ENCODE measurements around the gene TRAF3. TPM values are rescaled to one million over a fixed set of nuclear protein-coding genes. Genes with fewer than 3 reads are reported as not detected.

TRAF3 gene
- total RNA-seq, 1 donor from 2014 or later: 25.9 TPM

DNA sequence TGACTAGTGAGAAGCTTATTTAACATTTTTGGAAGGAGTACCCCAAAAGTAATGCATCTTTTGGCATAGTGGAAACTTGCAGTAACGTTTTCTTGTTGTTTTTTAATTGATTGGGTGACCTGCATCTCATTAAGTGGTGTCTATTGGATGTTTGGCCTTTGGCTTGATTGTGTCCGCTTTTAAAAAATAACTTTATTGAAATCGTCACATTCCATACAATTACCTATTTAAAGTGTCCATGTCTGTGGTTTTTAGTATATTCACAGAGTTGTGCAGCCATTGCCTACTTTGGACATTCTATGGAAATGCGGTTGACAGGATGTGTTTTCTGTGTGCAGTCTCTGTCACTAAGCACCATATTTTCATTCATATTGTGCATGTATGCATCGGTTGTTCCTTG, 46.3 kb downstream of the TRAF3 start:
- H3K4me1 Mint-ChIP-seq (ENCODE audit: low read depth, unreplicated experiment): peaks cover 25% of the 10 kb centered on the region
- Histone ChIP-seq H3K4me1 (ENCODE audit: insufficient read depth, low read length) (peaks cover 13% of the 10 kb centered on the region), H3K9ac (ENCODE audit: low read length) (no peak overlapping the region), H3K36me3 (ENCODE audit: insufficient read depth, low read length) (no peaks in the 10 kb centered on the region), H4K20me1 (ENCODE audit: insufficient read depth, low read length) (peaks cover 90% of the 10 kb centered on the region), H2AFZ (ENCODE audit: low read depth, low read length) (no peak overlapping the region), H3K27ac (ENCODE audit: low read depth, low read length) (no peak overlapping the region), H3K9me3 (ENCODE audit: insufficient read depth, low read depth, low read length) (no peaks in the 10 kb centered on the region), H3K4me3 (ENCODE audit: insufficient read depth, low read depth, low read length) (no peak overlapping the region), H3K4me2 (ENCODE audit: low read length) (no peak overlapping the region), H3K79me2 (ENCODE audit: insufficient read depth, low read length) (peaks cover 82% of the 10 kb centered on the region), H3K27me3 (ENCODE audit: insufficient read depth, low read length) (no peaks in the 10 kb centered on the region)
- H3K36me3 Mint-ChIP-seq (ENCODE audit: low read depth, unreplicated experiment): peaks cover 4% of the 10 kb centered on the region
- DNase-seq (ENCODE audit: low read depth): no peak
- no peak for FAIRE-seq
- H3K4me3 Mint-ChIP-seq (ENCODE audit: unreplicated experiment): no peak overlapping the region
- no peaks in the 10 kb centered on the region for H3K9me3 Mint-ChIP-seq (ENCODE audit: unreplicated experiment)
- no peaks in the 10 kb centered on the region for H3K27me3 Mint-ChIP-seq (ENCODE audit: low read depth, unreplicated experiment)
- no peak overlapping the region for H3K27ac Mint-ChIP-seq (ENCODE audit: unreplicated experiment)
- TF ChIP-seq EZH2 (IDR thresholded peaks at IDR 0.05; ENCODE audit: insufficient read depth, low read length): no peak
- TF ChIP-seq, protein P1, sequence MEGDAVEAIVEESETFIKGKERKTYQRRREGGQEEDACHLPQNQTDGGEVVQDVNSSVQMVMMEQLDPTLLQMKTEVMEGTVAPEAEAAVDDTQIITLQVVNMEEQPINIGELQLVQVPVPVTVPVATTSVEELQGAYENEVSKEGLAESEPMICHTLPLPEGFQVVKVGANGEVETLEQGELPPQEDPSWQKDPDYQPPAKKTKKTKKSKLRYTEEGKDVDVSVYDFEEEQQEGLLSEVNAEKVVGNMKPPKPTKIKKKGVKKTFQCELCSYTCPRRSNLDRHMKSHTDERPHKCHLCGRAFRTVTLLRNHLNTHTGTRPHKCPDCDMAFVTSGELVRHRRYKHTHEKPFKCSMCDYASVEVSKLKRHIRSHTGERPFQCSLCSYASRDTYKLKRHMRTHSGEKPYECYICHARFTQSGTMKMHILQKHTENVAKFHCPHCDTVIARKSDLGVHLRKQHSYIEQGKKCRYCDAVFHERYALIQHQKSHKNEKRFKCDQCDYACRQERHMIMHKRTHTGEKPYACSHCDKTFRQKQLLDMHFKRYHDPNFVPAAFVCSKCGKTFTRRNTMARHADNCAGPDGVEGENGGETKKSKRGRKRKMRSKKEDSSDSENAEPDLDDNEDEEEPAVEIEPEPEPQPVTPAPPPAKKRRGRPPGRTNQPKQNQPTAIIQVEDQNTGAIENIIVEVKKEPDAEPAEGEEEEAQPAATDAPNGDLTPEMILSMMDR (IDR thresholded peaks at IDR 0.05; ENCODE audit: insufficient read depth, low read depth, low read length): no peak

DNA sequence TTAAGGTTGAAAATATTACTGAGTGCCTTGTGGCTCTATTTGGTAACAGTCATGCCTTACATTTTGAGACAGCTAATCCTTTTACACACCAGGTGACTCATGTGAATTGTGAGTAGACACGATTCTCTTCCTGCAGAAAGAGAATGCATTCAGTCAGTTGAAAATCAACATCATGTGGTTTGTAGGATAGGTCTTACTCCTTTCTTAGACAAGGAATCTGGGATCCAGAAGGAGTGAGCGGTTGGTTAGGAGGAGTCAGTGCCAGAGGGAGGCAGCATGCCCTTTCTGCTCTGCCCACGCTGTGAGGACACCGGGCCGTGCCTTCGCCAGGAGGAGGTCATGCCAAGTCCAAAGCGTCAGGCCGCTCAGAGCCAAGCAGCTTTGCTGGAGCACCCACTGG, 47.6 kb downstream of the TRAF3 start:
- H3K27me3 Mint-ChIP-seq (ENCODE audit: low read depth, unreplicated experiment): no peaks in the 10 kb centered on the region
- no peaks in the 10 kb centered on the region for H3K27me3 ChIP-seq (ENCODE audit: insufficient read depth, low read length)
- no peak overlapping the region for H3K27ac Mint-ChIP-seq (ENCODE audit: unreplicated experiment)
- DNase-seq (ENCODE audit: low read depth) (peak; percentile 74), FAIRE-seq (no peak)
- H3K79me2 ChIP-seq (ENCODE audit: insufficient read depth, low read length): peaks cover 85% of the 10 kb centered on the region
- no peaks in the 10 kb centered on the region for H3K9me3 Mint-ChIP-seq (ENCODE audit: unreplicated experiment)
- peaks cover 21% of the 10 kb centered on the region for H3K4me1 Mint-ChIP-seq (ENCODE audit: low read depth, unreplicated experiment)
- H3K4me3 ChIP-seq (ENCODE audit: insufficient read depth, low read depth, low read length): no peak overlapping the region
- H3K36me3 ChIP-seq (ENCODE audit: insufficient read depth, low read length): no peaks in the 10 kb centered on the region
- peaks cover 93% of the 10 kb centered on the region for H4K20me1 ChIP-seq (ENCODE audit: insufficient read depth, low read length)
- H3K4me3 Mint-ChIP-seq (ENCODE audit: unreplicated experiment): no peak overlapping the region
- H3K4me2 ChIP-seq (ENCODE audit: low read length): peak overlapping the region; percentile 38
- H2AFZ ChIP-seq (ENCODE audit: low read depth, low read length): no peak overlapping the region
- H3K9me3 ChIP-seq (ENCODE audit: insufficient read depth, low read depth, low read length): no peaks in the 10 kb centered on the region
- H3K9ac ChIP-seq (ENCODE audit: low read length): no peak overlapping the region
- TF ChIP-seq, protein P1 (IDR thresholded peaks at IDR 0.05; ENCODE audit: insufficient read depth, low read depth, low read length): no peak
- TF ChIP-seq EZH2 (IDR thresholded peaks at IDR 0.05; ENCODE audit: insufficient read depth, low read length): no peak
- H3K4me1 ChIP-seq (ENCODE audit: insufficient read depth, low read length): peaks cover 13% of the 10 kb centered on the region
- peak overlapping the region; percentile 19 for H3K27ac ChIP-seq (ENCODE audit: low read depth, low read length)
- H3K36me3 Mint-ChIP-seq (ENCODE audit: low read depth, unreplicated experiment): peaks cover 6% of the 10 kb centered on the region

DNA sequence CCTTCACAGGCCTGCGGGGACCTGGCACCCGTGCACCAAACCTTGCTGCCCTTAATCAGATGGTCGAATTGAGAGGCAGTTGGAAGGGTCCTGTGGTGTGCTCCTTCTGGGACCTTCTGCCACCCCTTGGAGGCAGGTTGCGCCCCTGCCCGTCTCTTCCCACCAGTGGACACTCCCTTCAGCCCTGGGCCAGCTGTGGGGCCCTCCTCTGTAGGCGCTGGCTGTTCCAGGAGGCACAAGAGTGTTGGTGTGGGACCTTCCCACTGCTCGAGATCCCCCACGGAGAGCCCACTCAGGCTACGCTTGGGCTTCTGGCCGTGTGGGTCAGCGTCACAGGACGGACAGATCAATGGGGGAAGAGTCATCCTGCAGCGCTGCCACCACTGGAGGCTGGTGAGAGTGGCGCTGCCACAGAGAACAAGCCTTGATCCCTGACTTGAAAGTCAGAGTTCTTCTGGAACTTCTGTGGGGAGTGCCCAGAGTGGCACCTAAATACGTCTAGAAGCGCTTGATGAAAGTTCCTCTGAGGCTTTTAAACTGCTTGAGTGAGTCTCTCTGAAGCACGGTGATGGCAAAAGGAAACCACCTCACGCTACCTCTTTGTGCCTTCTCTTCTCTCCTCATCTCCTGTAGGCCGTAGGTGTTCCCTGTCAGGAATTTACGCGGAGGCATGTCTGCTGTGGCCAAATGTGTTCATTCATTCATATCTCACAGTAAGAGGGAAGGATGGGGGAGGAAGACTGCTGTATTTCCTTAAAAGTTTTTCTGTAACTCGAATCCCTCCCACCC, 48.3 kb downstream of the TRAF3 start:
- peaks cover 13% of the 10 kb centered on the region for H3K4me1 ChIP-seq (ENCODE audit: insufficient read depth, low read length)
- H3K36me3 ChIP-seq (ENCODE audit: insufficient read depth, low read length): no peaks in the 10 kb centered on the region
- H3K9me3 ChIP-seq (ENCODE audit: insufficient read depth, low read depth, low read length): no peaks in the 10 kb centered on the region
- peaks cover 94% of the 10 kb centered on the region for H4K20me1 ChIP-seq (ENCODE audit: insufficient read depth, low read length)
- Mint-ChIP-seq H3K27me3 (ENCODE audit: low read depth, unreplicated experiment) (no peaks in the 10 kb centered on the region), H3K4me1 (ENCODE audit: low read depth, unreplicated experiment) (peaks cover 22% of the 10 kb centered on the region), H3K9me3 (ENCODE audit: unreplicated experiment) (no peaks in the 10 kb centered on the region), H3K27ac (ENCODE audit: unreplicated experiment) (no peak overlapping the region), H3K36me3 (ENCODE audit: low read depth, unreplicated experiment) (peaks cover 6% of the 10 kb centered on the region), H3K4me3 (ENCODE audit: unreplicated experiment) (no peak overlapping the region)
- peak overlapping the region; percentile 19 for H3K27ac ChIP-seq (ENCODE audit: low read depth, low read length)
- H3K9ac ChIP-seq (ENCODE audit: low read length): no peak overlapping the region
- DNase-seq (ENCODE audit: low read depth) (no peak), FAIRE-seq (no peak)
- peaks cover 87% of the 10 kb centered on the region for H3K79me2 ChIP-seq (ENCODE audit: insufficient read depth, low read length)
- no peak overlapping the region for H2AFZ ChIP-seq (ENCODE audit: low read depth, low read length)
- H3K4me2 ChIP-seq (ENCODE audit: low read length): peak overlapping the region; percentile 38
- no peak overlapping the region for H3K4me3 ChIP-seq (ENCODE audit: insufficient read depth, low read depth, low read length)
- no peak for TF ChIP-seq EZH2 (IDR thresholded peaks at IDR 0.05; ENCODE audit: insufficient read depth, low read length)
- TF ChIP-seq, protein P1 (IDR thresholded peaks at IDR 0.05; ENCODE audit: insufficient read depth, low read depth, low read length): no peak
- no peaks in the 10 kb centered on the region for H3K27me3 ChIP-seq (ENCODE audit: insufficient read depth, low read length)

All from astrocyte (in vitro differentiated cells and primary cell).